Right ventricle myocardium inferior (tissue), 1 donor: Measurements from ENCODE around the gene DCTN1. TPM values are rescaled to one million over a fixed set of nuclear protein-coding genes. Genes with fewer than 3 reads are reported as not detected.

ENCODE experiments used
- total RNA-seq: library from RNA; stranded (reverse); fragmentation: NEBNext Ultra II Directional; extraction: Animal tissue kit (Norgen Biotek cat#: 25700); gene quantifications from one replicate; pipeline ENCODE4 v1.2.1, GENCODE V29; 2021
- donor health status: DM: no; HTN: yes; CAD: no; lungs with severe emphysema.

The DCTN1 gene
- total RNA-seq, 1 donor from 2014 or later, result 182 TPM

Other genes starting within 250 kb of the DCTN1 start
- gene BOLA3, start 232.4 kb downstream of the DCTN1 start, total RNA-seq, result 88.4 TPM
- 59.3 TPM for gene MOB1A, start 201.4 kb downstream of the DCTN1 start, total RNA-seq
- gene MTHFD2, start 181.7 kb downstream of the DCTN1 start, total RNA-seq, result 24.2 TPM
- 1.1 TPM for gene SLC4A5, start 36.9 kb downstream of the DCTN1 start, total RNA-seq
- 1.1 TPM for gene C2orf81, start 41.3 kb upstream of the DCTN1 start, total RNA-seq
- 3.0 TPM for gene WDR54, start 41.4 kb upstream of the DCTN1 start, total RNA-seq
- gene RTKN, start 61.6 kb upstream of the DCTN1 start, total RNA-seq, result 16.4 TPM
- 15.7 TPM for gene INO80B, start 74.8 kb upstream of the DCTN1 start, total RNA-seq
- gene WBP1, start 78.1 kb upstream of the DCTN1 start, total RNA-seq, result 44.3 TPM
- gene MOGS, start 85.1 kb upstream of the DCTN1 start, total RNA-seq, result 20.7 TPM
- 167 TPM for gene MRPL53, start 92.4 kb upstream of the DCTN1 start, total RNA-seq
- 8.3 TPM for gene CCDC142, start 102.7 kb upstream of the DCTN1 start, total RNA-seq
- 12.2 TPM for gene TTC31, start 102.8 kb upstream of the DCTN1 start, total RNA-seq
- gene LBX2, start 119.3 kb upstream of the DCTN1 start, total RNA-seq, result 0.43 TPM
- 26.7 TPM for gene PCGF1, start 127.4 kb upstream of the DCTN1 start, total RNA-seq
- gene TLX2, start 134.1 kb upstream of the DCTN1 start, total RNA-seq, result not detected
- not detected for gene DQX1, start 145.9 kb upstream of the DCTN1 start, total RNA-seq
- 53.7 TPM for gene AUP1, start 149.4 kb upstream of the DCTN1 start, total RNA-seq
- gene HTRA2, start 149.6 kb upstream of the DCTN1 start, total RNA-seq, result 29.2 TPM
- gene LOXL3, start 173.6 kb upstream of the DCTN1 start, total RNA-seq, result 4.8 TPM
- gene DOK1, start 174.4 kb upstream of the DCTN1 start, total RNA-seq, result 4.9 TPM